Hindlimb muscle (tissue), 1 donor: ENCODE data around the gene IMPG1. TPM values are rescaled to one million over a fixed set of nuclear protein-coding genes. Genes with fewer than 3 reads are reported as not detected.
"Not testable (repeated sequence)": the region's sequence is repeated elsewhere in the genome, so short reads cannot be mapped to it uniquely, and the experiment has no call there.

Source experiments
- DNase-seq: peaks from one replicate; pipeline ENCODE4 v3.0.0-alpha.2; 2013
- polyA plus RNA-seq: library from polyadenylated mRNA; unstranded; fragments of 120-200 nt; gene quantifications from one replicate; pipeline ENCODE4 v1.2.1, GENCODE V29; 2013; ENCODE audit not compliant: insufficient read length

IMPG1 gene
- polyA plus RNA-seq, 1 donor: 0.13 TPM

DNA sequence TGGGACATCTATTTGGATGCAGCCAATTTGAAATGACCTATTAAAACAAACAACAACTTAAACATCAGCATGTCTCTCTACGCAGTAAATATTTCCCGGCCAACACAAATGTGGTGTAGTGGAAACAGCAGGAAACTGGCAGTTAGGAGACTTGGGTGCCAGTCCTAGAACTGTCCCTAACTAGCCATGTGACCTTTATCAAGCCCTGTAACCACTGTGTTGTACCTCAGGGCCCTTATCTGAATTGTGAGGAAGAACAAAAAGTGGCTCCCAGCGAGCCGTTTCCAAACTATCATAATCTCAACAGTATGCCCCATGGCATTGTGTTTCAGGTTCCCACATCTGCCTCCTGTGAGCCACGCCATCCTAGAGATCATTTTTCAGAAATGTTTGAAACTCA, 124.5 kb downstream of the IMPG1 start:
- no peak for DNase-seq

DNA sequence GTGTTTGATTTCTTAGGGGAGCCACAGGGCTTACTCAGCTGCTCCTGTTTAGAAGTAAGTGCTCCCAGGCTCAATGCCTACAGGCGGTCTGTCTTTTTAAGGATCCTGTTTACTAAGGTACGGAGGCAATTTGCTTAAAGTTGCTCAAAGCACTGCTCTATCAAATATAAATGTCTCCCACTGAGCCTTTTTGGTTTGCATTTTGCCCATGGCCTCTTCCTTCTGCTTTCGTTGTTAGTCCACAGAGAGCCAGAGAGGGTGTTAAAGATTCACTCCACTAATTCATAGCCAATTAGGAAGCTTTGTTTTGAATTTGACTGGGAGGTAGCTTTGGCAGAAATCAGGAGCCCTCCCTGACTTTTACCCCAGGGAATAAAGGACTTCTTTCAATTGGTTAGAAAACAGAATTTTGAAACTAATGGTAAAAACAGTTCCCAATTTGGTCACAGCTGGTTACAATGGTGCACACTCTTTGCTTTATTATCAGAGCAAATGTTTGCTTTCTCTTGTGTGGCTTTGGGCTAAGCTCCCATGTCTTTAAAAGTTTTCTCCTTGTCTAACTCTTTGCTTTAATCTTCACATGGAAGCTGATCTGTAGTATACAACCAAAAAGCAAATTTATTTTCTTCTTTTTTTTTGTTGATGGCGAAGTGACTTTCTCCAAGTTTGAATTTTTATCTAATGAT, 126.2 kb downstream of the IMPG1 start:
- DNase-seq: no peak

DNA sequence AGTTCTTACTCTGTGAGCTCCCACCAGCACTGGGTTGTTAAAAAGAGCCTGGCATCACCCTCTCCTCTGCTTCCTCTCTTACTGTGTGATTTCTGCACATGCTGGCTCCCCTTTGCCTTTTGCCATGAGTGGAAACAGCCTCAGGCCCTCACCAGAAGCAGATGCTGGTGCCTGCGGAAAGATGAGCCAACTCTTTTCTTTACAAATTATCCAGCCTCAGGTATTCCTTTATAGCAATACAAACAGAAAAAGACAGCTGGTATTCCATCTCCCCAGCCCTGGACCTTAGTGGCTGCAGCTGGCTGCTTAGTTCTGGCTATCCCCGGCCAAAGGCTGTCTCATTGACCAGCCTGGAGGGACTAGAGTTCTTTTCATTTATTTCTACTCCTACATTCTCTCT, 129.1 kb downstream of the IMPG1 start:
- DNase-seq: no peak

DNA sequence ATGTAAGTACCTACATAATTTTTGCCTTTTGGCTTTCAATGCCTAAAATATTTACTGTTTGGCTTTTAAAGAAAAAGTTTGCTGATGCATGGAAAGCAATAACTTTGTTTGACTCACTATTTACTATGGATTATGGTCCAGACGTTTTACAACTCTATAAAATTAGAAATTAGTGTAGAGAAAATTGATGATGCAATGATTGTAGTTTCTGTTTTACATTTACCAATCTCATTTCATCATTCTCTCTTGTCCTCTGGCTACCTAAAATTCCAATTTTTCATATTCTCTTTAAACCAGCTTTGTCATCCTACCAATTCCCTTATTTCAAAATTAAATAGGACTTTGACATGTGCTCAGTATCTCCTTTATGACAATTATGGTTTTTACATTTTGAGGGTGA, 131.0 kb downstream of the IMPG1 start:
- DNase-seq: no peak

DNA sequence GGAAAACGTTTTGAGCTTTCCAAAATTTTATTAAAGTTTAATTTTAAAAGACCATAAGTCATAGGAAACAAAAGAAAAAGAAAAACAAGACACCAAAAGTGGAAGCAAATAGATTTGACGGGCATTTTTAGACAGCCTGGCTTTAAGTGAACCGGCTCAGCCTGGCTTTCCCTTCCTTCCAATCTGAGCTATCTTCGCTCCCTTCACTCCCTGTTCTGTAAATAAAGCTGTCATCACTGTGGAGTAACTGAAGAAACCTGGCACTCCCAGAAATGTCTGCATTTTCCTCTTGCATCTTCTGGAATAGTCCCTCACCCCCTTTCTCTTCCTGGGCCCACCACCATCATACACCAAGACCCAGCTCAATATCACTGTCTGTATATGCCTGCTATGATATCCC, 131.9 kb downstream of the IMPG1 start:
- no peak for DNase-seq

DNA sequence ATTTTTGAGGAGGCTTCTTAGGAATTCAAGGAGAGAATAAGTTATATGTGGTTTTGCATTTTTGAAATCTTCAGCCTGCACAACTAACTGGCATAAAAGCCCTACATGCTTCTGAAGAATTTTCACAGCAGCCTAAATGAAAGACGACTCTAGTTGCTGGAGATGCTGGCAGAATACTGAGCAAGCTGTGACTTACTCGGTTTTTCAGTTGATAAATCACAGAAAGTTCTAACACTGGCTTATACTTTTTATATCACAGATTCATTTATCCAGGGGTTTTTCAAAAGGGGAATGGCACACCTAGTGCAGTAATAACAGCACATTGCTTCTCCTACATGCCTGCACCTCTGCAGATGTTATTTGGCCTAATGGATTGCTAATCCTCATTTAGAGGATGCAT, 134.6 kb downstream of the IMPG1 start:
- DNase-seq: no peak

DNA sequence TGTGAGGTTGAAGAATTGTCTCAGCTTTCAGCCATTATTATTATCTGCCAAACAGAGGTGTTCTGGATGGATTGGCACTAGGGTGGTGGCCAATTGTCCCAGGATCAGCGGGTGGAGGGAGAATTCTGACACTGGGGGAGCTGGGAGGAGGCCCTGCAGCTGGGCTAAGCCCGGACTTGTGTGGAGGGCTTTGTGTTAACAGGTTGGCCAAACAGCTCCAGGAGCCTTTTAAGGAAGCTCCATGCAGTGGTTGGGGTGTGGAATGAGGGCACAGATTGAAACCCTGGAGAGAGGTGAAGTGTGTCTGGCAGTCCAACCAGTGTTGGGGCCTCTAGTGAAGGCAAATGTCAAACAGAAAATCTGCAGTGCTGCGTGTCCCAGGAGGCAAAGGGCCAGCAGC, 135.8 kb downstream of the IMPG1 start:
- no peak for DNase-seq

DNA sequence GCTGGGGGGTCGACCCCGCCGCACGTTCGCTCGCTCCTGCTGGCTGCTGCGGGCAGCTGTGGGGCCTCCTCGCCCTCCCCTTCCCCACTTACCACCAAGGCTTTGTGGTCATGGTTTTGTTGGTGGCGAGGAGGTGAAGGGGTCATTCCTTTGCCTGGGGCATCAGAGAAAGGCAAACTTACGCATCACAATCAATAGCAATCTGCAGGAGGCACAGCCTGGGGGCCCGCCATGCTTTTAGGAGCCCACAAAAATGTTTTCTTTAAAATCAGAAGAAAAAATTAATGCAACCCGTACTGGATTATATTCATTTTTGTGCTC, 137.0 kb downstream of the IMPG1 start:
- no peak for DNase-seq

DNA sequence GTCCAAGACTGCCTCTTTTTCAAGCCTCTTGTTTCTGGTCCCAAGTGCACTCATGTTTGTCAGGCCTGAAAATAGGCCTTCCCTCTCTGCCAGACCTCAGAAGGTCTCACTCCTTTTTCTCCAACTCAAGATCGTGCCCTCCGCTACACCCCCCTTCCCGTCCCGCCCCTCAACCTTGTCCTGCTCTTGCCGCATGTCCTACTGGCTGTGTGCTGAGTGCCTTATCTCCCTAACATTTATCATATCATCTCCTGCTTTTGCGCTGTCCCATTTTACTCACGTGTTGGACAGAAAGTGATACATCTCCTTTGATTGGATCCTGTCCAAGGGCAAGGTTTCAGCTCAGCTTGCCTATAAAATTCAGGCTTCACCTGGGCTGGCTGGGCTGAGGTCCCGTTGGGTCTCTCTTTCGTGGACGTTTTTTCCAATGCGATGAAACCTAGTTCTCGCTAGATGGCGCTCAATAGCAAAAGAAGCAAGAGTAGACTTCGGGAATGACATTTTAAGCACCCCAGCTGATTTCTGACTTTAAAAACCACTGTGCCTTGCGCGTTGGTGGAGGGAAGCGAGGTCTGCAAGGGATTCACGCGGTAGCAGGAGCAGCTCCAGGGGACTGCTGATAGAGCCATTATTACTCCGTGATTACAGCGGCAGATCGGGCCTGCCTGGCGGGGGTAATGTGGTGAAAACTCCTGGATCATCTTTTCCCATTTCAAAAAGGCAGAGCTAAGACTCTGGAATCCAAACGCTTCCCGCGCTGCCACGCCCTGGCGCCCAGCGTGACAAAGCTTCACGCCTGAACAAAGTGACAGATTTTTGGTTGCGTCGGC, 137.6 kb downstream of the IMPG1 start:
- DNase-seq: peak; percentile 74

DNA sequence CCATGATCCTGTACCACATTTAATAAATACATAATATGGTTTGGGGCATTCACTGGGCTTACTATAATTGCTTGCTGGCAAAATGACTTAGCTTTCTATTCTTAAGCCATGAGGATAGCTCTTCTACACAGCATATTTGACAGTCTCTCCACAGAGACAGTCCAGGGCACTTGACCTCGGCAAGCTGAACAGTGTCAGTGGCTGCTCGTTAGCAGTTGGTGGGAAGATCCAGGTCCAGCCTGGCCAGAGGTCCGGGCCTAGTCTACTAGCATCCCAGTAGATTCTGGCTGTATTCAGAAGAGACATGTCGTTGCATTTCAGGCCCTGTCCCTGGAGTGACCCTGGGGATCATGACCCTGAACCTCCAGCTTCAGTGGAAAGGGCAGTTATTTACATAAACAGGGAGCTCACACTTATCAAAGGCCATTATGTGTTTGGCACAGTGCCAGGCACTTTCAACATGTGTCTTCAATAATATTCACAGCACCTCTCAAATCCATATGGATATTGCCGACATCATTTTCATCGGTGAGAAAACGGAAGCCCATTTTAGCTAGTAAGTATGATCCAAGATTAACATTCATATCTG, 139.0 kb downstream of the IMPG1 start:
- DNase-seq: no peak

DNA sequence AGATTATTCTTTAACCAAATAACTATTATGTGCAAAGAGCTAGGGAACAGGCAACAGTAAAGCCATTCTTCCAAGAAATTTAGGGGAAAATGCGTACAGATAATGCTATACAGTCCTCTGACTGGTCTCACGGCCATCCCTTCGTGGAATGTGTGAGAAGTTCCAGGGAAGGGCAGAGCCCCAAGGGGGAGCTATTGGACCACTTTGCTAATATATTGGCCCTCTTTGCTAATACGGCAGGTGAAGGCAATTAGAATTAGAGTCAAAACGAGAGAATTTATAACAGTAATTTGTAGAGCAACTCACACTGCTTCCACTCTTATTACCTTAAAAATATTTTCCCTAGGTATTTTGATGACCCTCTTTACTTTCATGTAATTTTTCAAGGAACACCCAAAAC, 140.4 kb downstream of the IMPG1 start:
- no peak for DNase-seq

DNA sequence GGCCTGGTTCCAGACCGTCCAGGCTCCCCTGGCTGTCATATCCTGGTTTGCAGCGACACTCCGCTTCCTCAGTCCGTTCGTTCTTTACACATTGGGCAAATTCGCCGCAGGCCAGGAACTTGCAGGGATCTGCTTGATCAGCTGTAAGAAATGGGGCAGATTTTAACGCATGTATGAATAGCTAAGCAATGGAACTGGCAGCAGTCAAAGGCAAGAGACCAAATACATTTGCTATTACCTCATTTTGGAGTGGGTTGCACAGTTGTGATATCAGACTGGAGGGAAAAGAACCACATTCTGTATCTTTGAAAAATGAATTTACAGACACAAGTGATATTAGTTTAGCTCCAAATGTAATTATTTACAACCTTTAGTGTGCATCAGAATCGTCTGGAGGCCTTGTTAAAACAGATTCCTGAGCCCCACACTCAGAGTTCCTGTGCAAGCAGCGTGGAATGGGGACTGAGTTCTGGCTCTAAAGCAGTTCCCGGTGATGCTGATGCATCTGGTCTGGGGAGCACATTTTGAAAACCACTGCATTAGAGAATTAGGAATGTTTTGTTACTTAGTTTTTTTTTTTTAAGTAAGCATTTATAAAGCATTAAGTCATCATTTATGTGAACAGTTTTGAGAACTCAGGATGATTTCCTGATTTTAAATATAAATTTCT, 141.3 kb downstream of the IMPG1 start:
- DNase-seq: peak; percentile 34

DNA sequence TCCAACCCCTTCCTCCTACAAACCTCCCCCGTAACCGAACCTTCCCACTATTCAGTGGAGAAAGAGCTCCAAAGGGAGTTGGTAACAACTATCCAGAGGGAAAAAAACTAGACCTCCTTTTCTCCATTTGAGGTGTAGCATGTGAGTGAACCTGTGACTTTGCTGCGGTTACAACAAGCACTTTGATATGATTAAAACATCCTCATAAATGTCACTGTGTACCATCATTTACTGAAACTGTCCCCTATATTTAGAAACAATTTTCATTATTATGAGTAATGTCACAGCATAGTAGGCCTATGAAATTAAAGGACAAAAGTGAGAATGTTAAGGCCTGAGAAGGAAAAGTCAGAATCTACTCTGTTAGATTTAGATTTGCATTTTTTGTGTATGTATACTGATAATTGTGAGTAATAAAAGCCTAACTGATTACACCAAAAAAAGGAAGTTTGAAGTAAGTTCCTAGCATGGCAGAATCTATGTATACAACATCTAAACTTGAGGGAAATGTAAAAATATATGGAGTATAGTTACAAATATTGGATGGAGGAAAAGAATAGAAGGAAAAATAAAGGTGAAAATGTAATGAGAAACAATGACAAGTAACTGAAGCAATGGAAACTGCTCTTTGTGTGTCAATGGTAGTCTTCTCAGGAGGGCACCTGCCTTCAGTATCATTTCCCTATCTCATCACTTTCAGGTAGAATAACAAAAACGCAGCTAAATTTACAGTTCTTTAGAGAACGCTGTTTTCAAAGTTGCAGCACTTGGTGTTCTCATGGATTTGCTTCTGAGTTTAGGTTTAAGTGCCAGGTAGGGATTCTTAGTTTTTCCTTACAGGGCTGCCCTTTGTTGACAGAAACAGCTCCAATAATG, 145.9 kb downstream of the IMPG1 start:
- no peak for DNase-seq

DNA sequence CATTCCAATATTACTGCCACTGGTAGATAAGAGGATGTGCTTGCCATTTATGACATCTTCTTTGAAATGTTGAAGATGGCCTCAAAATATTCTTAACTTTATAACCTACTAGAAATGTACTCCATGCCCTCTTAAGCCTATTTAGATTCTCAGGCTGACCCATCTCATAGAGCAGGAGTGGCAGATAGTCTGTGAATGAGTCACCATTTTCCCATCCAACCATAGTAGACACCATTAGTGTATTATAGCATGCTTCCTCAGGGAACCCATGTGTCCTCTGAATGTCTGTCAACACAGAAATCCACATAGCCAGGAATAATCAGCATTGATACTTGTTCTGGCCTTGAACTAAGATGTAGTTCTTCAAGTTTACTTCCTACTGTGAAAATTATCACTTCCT, 150.2 kb downstream of the IMPG1 start:
- no peak for DNase-seq

DNA sequence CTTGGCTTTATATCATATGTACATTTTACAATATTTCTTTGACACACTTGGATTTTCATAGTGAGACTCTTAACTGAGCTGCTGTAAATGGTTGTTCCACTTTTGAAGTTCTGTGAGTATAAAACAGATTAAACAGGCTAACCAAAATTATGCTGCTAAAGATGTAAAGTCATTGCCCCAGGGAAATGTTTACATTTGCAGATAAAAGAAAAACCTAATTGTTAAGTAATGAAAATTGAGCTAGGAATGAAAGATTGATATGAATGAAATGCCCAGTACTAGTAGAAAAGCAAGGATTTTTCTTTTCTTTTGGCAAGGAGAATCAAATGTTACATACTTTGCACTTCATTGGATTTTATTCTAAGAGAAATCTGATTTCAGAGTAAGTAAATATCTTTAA, 159.4 kb downstream of the IMPG1 start:
- DNase-seq: no peak

DNA sequence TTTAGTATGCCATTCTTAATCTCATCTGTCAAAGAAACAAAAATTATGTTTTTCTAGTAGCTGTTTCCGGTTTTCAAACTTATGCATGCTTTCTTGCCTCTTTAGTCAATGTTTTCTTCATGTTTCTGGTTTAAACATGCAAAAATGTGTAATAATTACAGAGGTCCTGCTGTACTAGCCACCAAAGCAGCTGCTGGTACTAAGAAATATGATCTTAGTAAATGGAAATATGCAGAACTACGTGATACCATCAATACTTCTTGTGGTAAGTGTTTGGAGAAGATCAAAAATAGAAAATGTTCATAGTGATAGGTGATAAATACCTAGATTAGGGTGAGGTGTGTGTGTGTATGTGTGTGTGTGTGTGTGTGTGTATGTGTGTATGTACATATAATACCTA, 165.0 kb downstream of the IMPG1 start:
- DNase-seq: no peak

DNA sequence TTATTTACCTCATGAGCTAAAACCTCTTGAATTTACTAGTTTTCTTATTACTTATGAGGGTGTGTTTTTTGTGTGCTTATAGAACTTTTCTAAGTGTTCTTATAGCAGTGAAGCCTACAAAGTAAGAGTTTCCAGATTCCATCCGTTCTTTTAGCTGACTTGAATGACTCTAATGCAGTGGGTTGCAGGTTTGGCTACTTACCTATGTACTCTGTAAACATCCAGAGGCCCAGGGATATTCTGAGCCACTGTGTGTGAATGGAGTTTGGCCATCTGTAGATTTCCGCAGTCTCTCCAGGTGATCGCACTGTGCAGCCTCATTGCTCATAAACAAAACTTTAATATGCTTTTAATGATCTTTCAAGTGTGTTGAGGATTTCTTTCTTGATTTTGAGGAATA, 165.6 kb downstream of the IMPG1 start:
- DNase-seq: no peak

DNA sequence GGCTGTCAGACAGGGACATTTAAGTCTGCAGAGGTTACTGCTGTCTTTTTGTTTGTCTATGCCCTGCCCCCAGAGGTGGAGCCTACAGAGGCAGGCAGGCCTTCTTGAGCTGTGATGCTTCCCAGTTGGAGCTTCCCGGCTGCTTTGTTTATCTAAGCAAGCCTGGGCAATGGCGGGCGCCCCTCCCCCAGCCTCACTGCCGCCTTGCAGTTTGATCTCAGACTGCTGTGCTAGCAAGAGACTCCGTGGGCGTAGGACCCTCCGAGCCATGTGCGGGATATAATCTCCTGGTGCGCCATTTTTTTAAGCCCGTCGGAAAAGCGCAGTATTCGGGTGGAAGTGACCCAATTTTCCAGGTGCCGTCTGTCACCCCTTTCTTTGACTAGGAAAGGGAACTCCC, 167.3 kb downstream of the IMPG1 start:
- DNase-seq: not testable (repeated sequence)

DNA sequence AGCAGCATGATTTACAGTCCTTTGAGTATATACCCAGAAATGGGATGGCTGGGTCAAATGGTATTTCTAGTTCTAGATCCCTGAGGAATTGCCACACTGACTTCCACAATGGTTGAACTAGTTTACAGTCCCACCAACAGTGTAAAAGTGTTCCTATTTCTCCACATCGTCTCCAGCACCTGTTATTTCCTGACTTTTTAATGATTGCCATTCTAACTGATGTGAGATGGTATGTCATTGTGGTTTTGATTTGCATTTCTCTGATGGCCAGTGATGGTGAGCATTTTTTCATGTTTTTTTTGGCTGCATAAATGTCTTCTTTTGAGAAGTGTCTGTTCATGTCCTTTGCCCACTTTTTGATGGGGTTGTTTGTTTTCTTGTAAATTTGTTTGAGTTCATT, 172.2 kb downstream of the IMPG1 start:
- not testable (repeated sequence) for DNase-seq

DNA sequence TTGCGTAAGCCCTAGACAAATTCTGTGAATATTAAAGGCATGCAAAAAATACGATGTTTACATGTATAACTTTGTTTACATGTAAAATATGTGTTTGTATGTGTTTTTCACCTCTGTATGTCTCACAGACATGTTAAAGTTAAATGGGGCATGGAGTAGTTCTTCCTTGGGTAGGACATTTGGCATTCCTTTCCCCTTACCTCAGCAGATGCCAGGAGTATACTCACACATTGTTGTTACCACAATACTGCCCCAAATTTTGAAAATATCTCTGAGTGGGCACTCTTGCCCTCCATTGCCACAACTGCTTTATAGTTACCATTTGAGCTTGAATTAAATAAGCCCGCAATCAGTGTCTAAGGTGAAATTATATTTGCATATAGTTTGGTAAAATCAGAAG, 175.9 kb downstream of the IMPG1 start:
- no peak for DNase-seq

DNA sequence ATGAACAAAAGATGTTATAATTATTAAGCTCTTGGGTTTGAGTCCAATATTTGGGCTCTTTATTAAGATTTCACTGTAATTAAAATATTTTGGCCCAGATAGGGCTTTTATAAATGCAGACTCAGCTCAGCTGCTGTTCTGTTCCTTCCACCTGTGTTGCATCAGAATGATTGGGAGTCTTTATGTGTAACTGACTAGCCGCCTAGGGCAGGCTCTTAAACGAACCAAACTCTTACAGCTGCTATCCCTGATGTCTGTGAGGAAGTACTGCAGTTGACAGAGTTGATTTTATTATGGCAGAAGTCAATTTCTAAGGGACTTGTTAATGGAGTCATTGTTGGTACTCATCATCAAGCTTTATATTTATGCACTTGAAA, 178.7 kb downstream of the IMPG1 start:
- no peak for DNase-seq

DNA sequence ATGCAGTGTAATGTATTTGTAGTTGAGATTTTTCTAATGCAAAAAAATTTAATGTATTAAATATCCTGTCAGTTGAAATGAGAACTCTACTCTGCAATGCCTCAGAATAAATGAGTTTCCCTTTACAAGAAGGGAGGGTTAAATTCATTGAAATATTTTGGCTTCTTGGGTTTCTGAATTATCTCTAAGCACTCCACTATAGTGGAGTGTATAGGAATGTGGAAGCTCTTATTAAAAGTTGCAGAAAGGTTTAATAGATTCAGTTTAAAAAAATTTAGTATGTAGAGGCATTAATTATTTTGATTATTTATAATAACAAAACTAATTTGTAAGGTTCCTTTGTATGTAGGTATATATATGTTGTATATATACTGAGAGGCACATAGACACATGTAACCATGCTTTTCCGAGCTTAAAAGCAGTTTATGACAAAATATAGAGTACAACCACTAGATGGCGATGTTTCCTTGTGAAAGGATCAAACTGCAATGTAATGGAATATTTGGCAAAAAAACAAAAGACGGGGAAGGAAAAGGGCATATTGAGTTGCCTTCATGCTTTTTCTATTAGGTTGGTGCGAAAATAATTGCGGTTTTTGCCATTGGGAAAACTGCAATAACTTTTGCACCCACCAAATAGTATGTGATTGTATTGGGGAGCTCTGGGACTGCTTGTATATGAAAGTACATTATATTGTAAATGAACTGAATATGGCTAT, 179.2 kb downstream of the IMPG1 start:
- DNase-seq: peak; percentile 75
